Astrocyte (in vitro differentiated cells and primary cell): ENCODE results near the gene MYADM. TPM values are rescaled to one million over a fixed set of nuclear protein-coding genes. Genes with fewer than 3 reads are reported as not detected.

ENCODE experiments used
- DNase-seq: peaks from one replicate; pipeline ENCODE4 v3.0.0-alpha.2; 2010; ENCODE audit warnings: low read depth
- FAIRE-seq: peaks from 2 replicates; lab custom pipeline; 2011; peaks lifted over from hg19 to GRCh38; lab: Jason Lieb, UNC
- H2AFZ ChIP-seq: 2 replicates; pipeline ENCODE4 v1.6.0; 2012; ENCODE audit warnings: low read depth, low read length, inconsistent platforms
- H3K27ac ChIP-seq: 2 replicates; pipeline ENCODE4 v1.5.1; 2011; ENCODE audit warnings: low read depth, low read length, inconsistent platforms
- H3K27me3 ChIP-seq: 2 replicates; pipeline ENCODE4 v1.6.0; 2011; ENCODE audit warnings: low read length, inconsistent platforms; ENCODE audit not compliant: insufficient read depth
- H3K36me3 ChIP-seq: 2 replicates; pipeline ENCODE4 v1.5.1; 2011; ENCODE audit warnings: low read length, inconsistent platforms; ENCODE audit not compliant: insufficient read depth
- H3K4me1 ChIP-seq: 2 replicates; pipeline ENCODE4 v1.5.1; 2011; ENCODE audit warnings: low read length, inconsistent platforms; ENCODE audit not compliant: insufficient read depth
- H3K4me2 ChIP-seq: 2 replicates; pipeline ENCODE4 v1.6.0; 2012; ENCODE audit warnings: low read length, inconsistent platforms
- H3K4me3 ChIP-seq: 2 replicates; pipeline ENCODE4 v1.5.1; 2011; ENCODE audit warnings: low read depth, mild to moderate bottlenecking, low read length, inconsistent platforms; ENCODE audit not compliant: insufficient read depth
- H3K79me2 ChIP-seq: 2 replicates; pipeline ENCODE4 v1.6.0; 2012; ENCODE audit warnings: mild to moderate bottlenecking, low read length, inconsistent platforms; ENCODE audit not compliant: insufficient read depth
- H3K9ac ChIP-seq: 2 replicates; pipeline ENCODE4 v1.6.0; 2012; ENCODE audit warnings: mild to moderate bottlenecking, low read length, inconsistent platforms
- H3K9me3 ChIP-seq: 2 replicates; pipeline ENCODE4 v1.5.1; 2012; ENCODE audit warnings: low read depth, mild to moderate bottlenecking, low read length, inconsistent platforms; ENCODE audit not compliant: insufficient read depth
- H4K20me1 ChIP-seq: 2 replicates; pipeline ENCODE4 v1.6.0; 2012; ENCODE audit warnings: low read length, inconsistent platforms; ENCODE audit not compliant: insufficient read depth
- H3K27ac Mint-ChIP-seq: one replicate; pipeline ENCODE4 v1.8.0; 2021; ENCODE audit warnings: mild to moderate bottlenecking, mixed read lengths; ENCODE audit not compliant: unreplicated experiment
- H3K27me3 Mint-ChIP-seq: one replicate; pipeline ENCODE4 v1.8.0; 2021; ENCODE audit warnings: low read depth, mixed read lengths; ENCODE audit not compliant: unreplicated experiment
- H3K36me3 Mint-ChIP-seq: one replicate; pipeline ENCODE4 v1.8.0; 2021; ENCODE audit warnings: low read depth, mixed read lengths; ENCODE audit not compliant: unreplicated experiment
- H3K4me1 Mint-ChIP-seq: one replicate; pipeline ENCODE4 v1.8.0; 2021; ENCODE audit warnings: low read depth, mixed read lengths; ENCODE audit not compliant: unreplicated experiment
- H3K4me3 Mint-ChIP-seq: one replicate; pipeline ENCODE4 v1.8.0; 2021; ENCODE audit warnings: mild to moderate bottlenecking, moderate library complexity, mixed read lengths; ENCODE audit not compliant: unreplicated experiment
- H3K9me3 Mint-ChIP-seq: one replicate; pipeline ENCODE4 v1.8.0; 2021; ENCODE audit warnings: mild to moderate bottlenecking, mixed read lengths; ENCODE audit not compliant: unreplicated experiment
- CTCF ChIP-seq: IDR thresholded peaks from 2 replicates; pipeline ENCODE4 v1.5.1; 2011; ENCODE audit warnings: low read depth, mild to moderate bottlenecking, inconsistent platforms, low read length, moderate library complexity; ENCODE audit not compliant: insufficient read depth
- EZH2 ChIP-seq: IDR thresholded peaks from 2 replicates; pipeline ENCODE4 v1.6.1; 2012; ENCODE audit warnings: mild to moderate bottlenecking, low read length, inconsistent platforms; ENCODE audit not compliant: insufficient read depth
- total RNA-seq: library from RNA; stranded (reverse); gene quantifications from 2 replicates; pipeline ENCODE4 v1.2.1, GENCODE V29; 2021

The MYADM gene
- total RNA-seq, 1 donor from 2014 or later = 221 TPM

GRCh38 chr19:53915000-53915399, 47.3 kb downstream of the MYADM start:
- no peaks in the 10 kb centered on the region for H3K36me3 ChIP-seq
- H3K79me2 ChIP-seq = no peaks in the 10 kb centered on the region
- peaks cover 14% of the 10 kb centered on the region for H3K27me3 ChIP-seq
- DNase-seq = no peak
- H3K9me3 Mint-ChIP-seq = no peaks in the 10 kb centered on the region
- peaks cover 4% of the 10 kb centered on the region for H3K4me1 Mint-ChIP-seq
- no peak for FAIRE-seq
- no peak overlapping the region for H3K27ac Mint-ChIP-seq
- no peak overlapping the region for H3K27ac ChIP-seq
- no peak overlapping the region for H3K9ac ChIP-seq
- TF ChIP-seq EZH2 (no peak), CTCF (no peak)
- H3K4me1 ChIP-seq = no peaks in the 10 kb centered on the region
- H4K20me1 ChIP-seq = no peaks in the 10 kb centered on the region
- no peak overlapping the region for H3K4me3 Mint-ChIP-seq
- peaks cover 29% of the 10 kb centered on the region for H3K27me3 Mint-ChIP-seq
- no peaks in the 10 kb centered on the region for H3K9me3 ChIP-seq
- H3K4me3 ChIP-seq = no peak overlapping the region
- peaks cover 6% of the 10 kb centered on the region for H3K36me3 Mint-ChIP-seq
- no peak overlapping the region for H3K4me2 ChIP-seq
- H2AFZ ChIP-seq = no peak overlapping the region

- Histone ChIP-seq H3K9ac (no peak overlapping the region), H4K20me1 (no peaks in the 10 kb centered on the region), H2AFZ (no peak overlapping the region), H3K4me3 (no peak overlapping the region), H3K4me2 (no peak overlapping the region), H3K27ac (no peak overlapping the region), H3K9me3 (no peaks in the 10 kb centered on the region), H3K4me1 (no peaks in the 10 kb centered on the region), H3K36me3 (no peaks in the 10 kb centered on the region), H3K27me3 (peaks cover 7% of the 10 kb centered on the region), H3K79me2 (no peaks in the 10 kb centered on the region)
- H3K4me1 Mint-ChIP-seq = no peaks in the 10 kb centered on the region
- no peak overlapping the region for H3K4me3 Mint-ChIP-seq
- TF ChIP-seq EZH2 = no peak
- no peak for TF ChIP-seq CTCF
- DNase-seq (no peak), FAIRE-seq (no peak)
- H3K27me3 Mint-ChIP-seq = peaks cover 20% of the 10 kb centered on the region
- H3K9me3 Mint-ChIP-seq = no peaks in the 10 kb centered on the region
- no peak overlapping the region for H3K27ac Mint-ChIP-seq
- H3K36me3 Mint-ChIP-seq = peaks cover 6% of the 10 kb centered on the region
Measured at GRCh38 chr19:53916004-53916403, 48.3 kb downstream of the MYADM start.

GRCh38 chr19:53917356-53917755, 49.7 kb downstream of the MYADM start:
- no peak overlapping the region for H3K9ac ChIP-seq
- no peak for FAIRE-seq
- H3K27ac Mint-ChIP-seq = no peak overlapping the region
- H3K4me2 ChIP-seq = no peak overlapping the region
- H3K27ac ChIP-seq = no peak overlapping the region
- no peaks in the 10 kb centered on the region for H3K36me3 ChIP-seq
- no peak overlapping the region for H2AFZ ChIP-seq
- no peaks in the 10 kb centered on the region for H3K27me3 ChIP-seq
- H3K9me3 ChIP-seq = no peaks in the 10 kb centered on the region
- peaks cover 7% of the 10 kb centered on the region for H3K27me3 Mint-ChIP-seq
- H3K79me2 ChIP-seq = no peaks in the 10 kb centered on the region
- H3K36me3 Mint-ChIP-seq = peaks cover 4% of the 10 kb centered on the region
- TF ChIP-seq EZH2 (no peak), CTCF (no peak)
- no peak for DNase-seq
- H3K4me3 Mint-ChIP-seq = no peak overlapping the region
- H4K20me1 ChIP-seq = no peaks in the 10 kb centered on the region
- no peak overlapping the region for H3K4me3 ChIP-seq
- H3K9me3 Mint-ChIP-seq = no peaks in the 10 kb centered on the region
- no peaks in the 10 kb centered on the region for H3K4me1 Mint-ChIP-seq
- no peaks in the 10 kb centered on the region for H3K4me1 ChIP-seq

Other genes with a start within 250 kb of the MYADM start
- not detected in 2 replicates for gene DPRX, start 235.9 kb upstream of the MYADM start, total RNA-seq
- not detected in 2 replicates for gene NLRP12, start 43.6 kb upstream of the MYADM start, total RNA-seq
- gene PRKCG, start 14.3 kb downstream of the MYADM start, total RNA-seq = 0.29 and 0.41 TPM in 2 replicates
- gene CACNG7, start 41.4 kb downstream of the MYADM start, total RNA-seq = 3.5 and 4.4 TPM in 2 replicates
- 3.2 TPM in 2 replicates for gene CACNG8, start 95.1 kb downstream of the MYADM start, total RNA-seq
- gene CACNG6, start 123.8 kb downstream of the MYADM start, total RNA-seq = 0.20 TPM in 1 of 2 replicates, not detected in the other
- gene VSTM1, start 196.0 kb downstream of the MYADM start, total RNA-seq = 0.68 TPM in 1 of 2 replicates, not detected in the other
- gene TARM1, start 213.5 kb downstream of the MYADM start, total RNA-seq = not detected in 2 replicates
- gene OSCAR, start 232.9 kb downstream of the MYADM start, total RNA-seq = 0.20 and 0.22 TPM in 2 replicates
- gene NDUFA3, start 235.0 kb downstream of the MYADM start, total RNA-seq = 98.0 and 99.2 TPM in 2 replicates
- 21.6 and 25.2 TPM in 2 replicates for gene TFPT, start 247.8 kb downstream of the MYADM start, total RNA-seq
- 62.3 and 67.2 TPM in 2 replicates for gene PRPF31, start 247.9 kb downstream of the MYADM start, total RNA-seq